Urothelium cell line (cell line): Measurements from ENCODE around the gene LIPE.

ENCODE experiments used
- DNase-seq: peaks from one replicate; pipeline ENCODE4 v3.0.0; 2011; ENCODE audit warnings: low spot score, mixed read lengths
- FAIRE-seq: peaks from 2 replicates; lab custom pipeline; 2011; peaks lifted over from hg19 to GRCh38; lab: Jason Lieb, UNC

The LIPE gene

GRCh38 chr19:42386974-42387707 lies 40.0 kb downstream of the LIPE start:
- DNase-seq (peak; percentile 93), FAIRE-seq (peak; percentile 48)

DNA sequence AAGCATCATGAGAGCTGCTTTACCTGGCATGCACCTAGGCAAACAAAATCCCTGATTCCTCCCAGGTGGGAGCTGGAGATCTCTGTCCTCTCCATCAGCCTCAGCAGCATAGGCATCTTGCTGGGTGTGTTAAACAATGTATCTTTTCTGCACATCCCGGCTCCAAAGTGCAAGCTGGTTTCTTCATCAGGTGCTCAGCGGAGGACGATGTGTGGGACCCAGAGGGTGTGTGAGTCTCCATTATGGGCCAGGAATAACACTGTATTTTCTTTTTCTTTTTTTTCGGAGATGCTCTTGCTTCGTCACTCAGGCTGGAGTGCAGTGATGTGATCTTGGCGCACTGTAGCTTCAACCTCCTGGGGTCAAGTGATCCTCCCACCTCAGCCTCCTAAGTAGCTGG lies 47.0 kb downstream of the LIPE start:
- FAIRE-seq (no peak), DNase-seq (no peak)

DNA sequence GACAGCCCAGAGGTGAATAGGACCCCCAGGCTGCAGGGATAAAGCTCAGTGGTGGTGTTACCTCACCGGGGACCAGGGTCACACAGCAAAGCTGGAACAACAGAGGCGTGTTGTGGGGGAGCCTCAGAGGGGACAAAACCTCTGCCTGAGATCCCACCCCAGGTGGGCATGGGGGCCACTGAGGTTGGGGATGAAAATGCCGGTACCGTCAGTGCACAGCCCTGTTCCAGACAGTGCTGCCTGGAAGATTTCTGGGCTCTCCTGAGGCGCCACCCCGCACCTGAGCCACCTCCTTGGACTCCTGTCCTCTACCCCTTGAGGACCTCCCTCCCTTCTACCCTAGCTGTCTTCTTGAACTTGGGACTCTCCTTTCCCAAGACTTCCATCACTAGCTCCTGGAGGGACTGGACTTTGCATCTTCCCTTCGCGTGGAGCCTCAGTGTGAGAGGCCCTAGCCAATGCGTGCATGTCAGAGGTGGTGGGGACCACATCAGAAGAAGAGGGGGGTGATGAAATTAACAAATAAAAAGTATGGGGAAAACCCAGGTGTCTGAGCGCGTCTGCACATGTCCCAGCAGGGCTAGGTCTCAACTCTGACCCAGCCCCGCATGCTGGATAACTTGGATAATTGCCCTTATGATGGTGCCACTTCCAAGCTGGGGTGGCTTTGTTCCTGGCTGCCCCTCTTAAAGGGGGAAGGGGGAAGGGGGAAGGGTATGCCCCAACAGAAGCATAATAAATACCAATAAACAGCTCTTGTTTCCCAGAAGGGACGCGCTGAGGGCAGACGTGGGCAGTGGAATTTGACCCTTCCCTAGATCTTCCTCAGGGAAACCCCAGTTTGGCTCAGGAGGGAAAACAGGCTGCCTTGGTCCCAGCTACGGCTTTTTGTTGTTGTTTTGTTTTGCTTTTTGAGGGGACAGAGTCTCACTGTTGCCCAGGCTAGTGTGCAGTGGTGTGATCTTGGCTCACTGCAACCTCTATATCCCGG lies 48.7 kb downstream of the LIPE start:
- DNase-seq (no peak), FAIRE-seq (no peak)

- no peak for FAIRE-seq
Observed at GRCh38 chr19:42376177-42376555, 51.0 kb downstream of the LIPE start.

DNA sequence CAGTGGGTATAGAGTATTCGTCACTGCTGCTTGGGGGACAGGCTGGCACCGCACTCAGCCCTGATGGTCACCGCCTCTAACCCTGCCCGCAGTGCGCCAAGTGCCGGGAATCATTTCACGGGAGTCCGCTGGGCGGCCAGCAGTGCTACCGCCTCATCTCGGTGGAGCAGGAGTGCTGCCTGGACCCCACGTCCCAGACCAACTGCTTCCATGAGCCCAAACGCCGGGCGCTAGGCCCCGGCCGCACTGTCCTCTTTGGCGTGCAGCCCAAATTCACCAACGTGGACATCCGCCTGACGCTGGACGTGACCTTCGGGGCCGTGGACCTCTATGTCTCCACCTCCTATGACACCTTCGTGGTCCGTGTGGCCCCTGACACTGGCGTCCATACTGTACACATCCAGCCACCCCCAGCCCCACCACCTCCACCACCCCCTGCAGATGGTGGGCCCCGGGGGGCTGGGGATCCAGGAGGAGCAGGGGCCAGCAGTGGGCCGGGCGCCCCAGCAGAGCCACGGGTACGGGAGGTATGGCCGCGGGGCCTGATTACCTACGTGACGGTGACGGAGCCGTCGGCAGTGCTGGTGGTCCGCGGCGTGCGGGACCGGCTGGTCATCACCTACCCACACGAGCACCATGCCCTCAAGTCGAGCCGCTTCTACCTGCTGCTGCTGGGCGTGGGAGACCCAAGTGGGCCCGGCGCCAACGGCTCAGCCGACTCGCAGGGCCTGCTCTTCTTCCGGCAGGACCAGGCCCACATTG lies 51.6 kb downstream of the LIPE start:
- DNase-seq (no peak), FAIRE-seq (no peak)

More at GRCh38 chr19:42376177-42376555, 51.0 kb downstream of the LIPE start:
- DNase-seq = no peak

GRCh38 chr19:42374826-42375376 lies 52.3 kb downstream of the LIPE start:
- DNase-seq (no peak), FAIRE-seq (no peak)

DNA sequence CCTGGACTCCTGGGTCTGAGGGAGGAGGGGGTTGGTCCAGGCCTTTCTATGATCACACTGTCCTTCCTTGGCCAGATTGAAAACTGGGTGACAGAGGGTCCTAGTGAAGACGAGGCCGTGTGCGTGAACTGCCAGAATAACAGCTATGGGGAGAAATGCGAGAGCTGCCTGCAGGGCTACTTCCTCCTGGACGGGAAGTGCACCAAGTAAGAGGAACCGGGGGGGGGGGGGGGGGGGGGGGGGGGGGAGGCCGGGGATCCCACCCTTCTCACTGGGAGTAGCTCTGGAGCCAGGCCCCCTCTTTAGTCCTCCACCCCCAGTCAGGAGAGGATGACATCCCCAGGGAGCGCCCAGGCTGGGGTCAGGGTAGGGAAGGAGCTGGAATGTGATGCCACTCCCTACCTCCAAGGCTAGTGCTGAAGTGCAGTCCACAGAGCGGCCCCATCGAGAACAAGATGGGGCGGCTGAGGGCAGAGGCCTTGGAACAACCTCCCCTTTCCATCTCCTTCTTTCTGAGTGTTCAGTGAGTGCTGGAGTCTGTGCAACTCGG lies 56.5 kb downstream of the LIPE start:
- DNase-seq (no peak), FAIRE-seq (no peak)

DNA sequence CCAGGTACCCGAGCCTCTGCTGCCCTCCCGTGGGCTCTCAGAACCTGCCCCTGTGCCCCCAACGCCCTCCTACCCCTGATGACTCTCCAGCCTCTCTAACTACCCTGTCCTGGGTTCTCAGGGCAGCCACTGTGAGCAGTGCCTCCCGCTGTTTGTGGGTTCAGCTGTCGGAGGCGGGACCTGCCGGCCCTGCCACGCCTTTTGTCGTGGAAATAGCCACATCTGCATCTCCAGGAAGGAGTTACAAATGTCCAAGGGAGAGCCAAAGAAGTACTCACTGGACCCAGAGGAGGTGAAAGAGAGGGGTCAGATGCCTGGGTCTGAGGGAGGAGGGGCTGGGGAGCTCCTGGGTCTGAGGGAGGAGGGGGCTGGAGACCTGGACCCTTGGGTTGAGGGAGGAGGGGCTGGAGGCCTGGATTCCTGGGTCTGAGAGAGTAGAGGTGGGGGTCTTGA lies 57.1 kb downstream of the LIPE start:
- no peak for DNase-seq
- FAIRE-seq = no peak

- FAIRE-seq = peak; percentile 44
- no peak for DNase-seq
Observed at GRCh38 chr19:42369433-42370067, 57.6 kb downstream of the LIPE start.

DNA sequence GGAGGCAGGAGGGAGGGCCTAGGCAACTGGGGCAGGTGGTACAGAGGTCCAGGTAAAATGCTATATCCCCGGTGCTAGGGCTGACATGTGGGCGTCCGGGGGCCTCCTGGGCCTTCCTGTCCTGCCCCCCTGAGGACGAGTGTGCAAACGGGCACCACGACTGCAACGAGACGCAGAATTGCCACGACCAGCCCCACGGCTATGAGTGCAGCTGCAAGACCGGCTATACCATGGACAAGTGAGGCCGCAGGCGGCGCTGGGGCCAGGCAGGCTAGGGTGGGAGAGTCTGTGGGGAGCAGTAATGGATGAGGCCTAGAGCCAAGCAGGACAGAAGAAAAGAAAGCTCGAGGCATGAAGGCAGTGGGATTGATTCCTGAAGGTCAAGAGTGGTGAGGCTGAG lies 58.4 kb downstream of the LIPE start:
- FAIRE-seq = peak; percentile 37
- no peak for DNase-seq

GRCh38 chr19:42368360-42368759 lies 58.8 kb downstream of the LIPE start:
- no peak for DNase-seq
- FAIRE-seq = no peak

DNA sequence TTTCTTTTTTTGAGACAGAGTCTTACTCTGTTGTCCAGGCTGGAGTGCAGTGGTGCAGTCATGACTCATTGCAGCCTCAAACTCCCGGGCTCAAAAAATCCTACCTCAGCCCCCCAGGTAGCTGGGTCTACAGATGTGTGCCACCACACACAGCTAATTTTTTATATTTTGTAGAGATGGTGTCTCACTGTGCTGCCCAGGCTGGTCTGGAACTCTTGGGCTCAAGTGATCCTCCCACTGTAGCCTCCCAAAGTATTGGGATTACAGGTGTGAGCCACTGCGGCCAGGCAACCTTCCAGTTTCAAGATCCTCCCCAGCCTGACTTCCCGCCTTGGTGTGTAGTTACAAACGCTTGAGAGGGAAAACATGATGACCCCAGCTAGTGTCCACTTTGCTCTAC lies 59.3 kb downstream of the LIPE start:
- no peak for FAIRE-seq
- no peak for DNase-seq

- FAIRE-seq = no peak
Observed at GRCh38 chr19:42366673-42367072, 60.5 kb downstream of the LIPE start.

DNA sequence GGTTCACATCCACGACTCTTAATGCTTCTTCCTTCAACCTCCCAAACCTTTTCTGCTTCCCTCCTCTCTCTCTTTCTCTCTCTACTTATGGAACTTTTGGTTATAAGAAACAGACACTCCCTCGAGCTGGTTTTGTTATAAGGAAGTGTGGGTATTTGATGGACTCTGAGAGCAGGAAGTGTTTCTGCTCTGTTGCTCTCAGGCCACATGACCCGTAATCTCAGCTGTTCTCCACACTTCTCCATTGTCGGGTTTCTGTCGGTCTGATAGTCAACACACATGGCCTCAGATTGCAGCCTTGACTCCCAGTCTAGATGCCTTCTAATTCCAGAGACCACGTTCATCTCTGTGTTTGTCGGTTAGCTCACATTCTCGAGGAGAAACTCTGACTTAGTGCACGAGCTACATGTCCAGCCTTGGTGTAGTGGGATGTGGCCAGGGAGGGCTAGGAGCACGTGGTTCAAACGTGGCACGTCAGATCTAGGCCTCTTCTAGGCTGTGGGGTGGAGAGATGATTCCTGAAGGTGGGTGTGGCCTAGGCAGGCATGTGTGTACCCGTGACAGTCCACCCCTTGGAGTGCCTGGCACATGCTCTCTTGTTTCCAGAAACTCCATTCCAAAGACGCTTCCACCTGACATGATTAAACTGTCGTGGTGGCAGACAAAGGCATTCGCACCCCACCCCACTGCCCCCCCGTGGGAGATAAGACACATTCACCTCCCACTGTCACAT lies 63.4 kb downstream of the LIPE start:
- FAIRE-seq = no peak
- DNase-seq = no peak

More at GRCh38 chr19:42366673-42367072, 60.5 kb downstream of the LIPE start:
- DNase-seq = no peak

GRCh38 chr19:42362891-42363440 lies 64.2 kb downstream of the LIPE start:
- FAIRE-seq (no peak), DNase-seq (no peak)

- DNase-seq = no peak
- peak; percentile 46 for FAIRE-seq
Observed at GRCh38 chr19:42362342-42362741, 64.8 kb downstream of the LIPE start.

DNA sequence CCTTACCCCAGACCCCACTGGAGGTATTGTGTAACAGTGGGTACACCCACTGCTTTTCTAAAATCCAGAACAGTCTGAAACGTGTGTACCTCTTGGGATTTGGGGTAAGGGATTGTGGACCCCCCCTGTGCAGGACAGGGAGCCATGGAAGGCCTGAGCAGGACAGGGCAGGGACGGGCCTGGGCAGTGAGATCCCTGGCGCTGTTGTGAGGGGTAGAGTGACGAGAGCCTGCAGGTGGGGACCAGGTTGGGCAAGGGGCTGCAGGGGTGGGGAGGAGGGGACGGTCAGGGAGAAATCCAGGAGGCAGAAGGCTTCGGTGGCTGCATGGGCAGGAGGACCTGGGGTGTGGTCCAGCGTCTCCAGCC lies 65.7 kb downstream of the LIPE start:
- DNase-seq (no peak), FAIRE-seq (no peak)

GRCh38 chr19:42360787-42361544 lies 66.2 kb downstream of the LIPE start:
- FAIRE-seq (no peak), DNase-seq (no peak)
